Neural cell (in vitro differentiated cells): ENCODE results near the gene IL17REL. TPM values are rescaled to one million over a fixed set of nuclear protein-coding genes. Genes with fewer than 3 reads are reported as not detected.
A peak's percentile ranks its signal among the peaks of the same experiment; 100 is the strongest.

Source experiments
- H2AFZ ChIP-seq: fragments of 200-600, 300-800 bp; sonication (generic), shearing (Covaris generic); 2 replicates; pipeline ENCODE4 v1.6.0; 2014; ENCODE audit warnings: low read depth, mild to moderate bottlenecking, antibody characterized with exemption, low read length, moderate library complexity
- H3F3A ChIP-seq: fragments of 200-600 bp; shearing (Covaris generic); 2 replicates; pipeline ENCODE4 v1.6.1; 2016; ENCODE audit warnings: mild to moderate bottlenecking, moderate library complexity, mixed read lengths, antibody characterized with exemption, low read length; ENCODE audit not compliant: insufficient read depth, poor library complexity, severe bottlenecking
- H3K27ac ChIP-seq: fragments of 200-600, 300-800 bp; sonication (generic), shearing (Covaris generic); 2 replicates; pipeline ENCODE4 v1.5.1; 2014; ENCODE audit warnings: mild to moderate bottlenecking, low read length, moderate library complexity
- H3K27me3 ChIP-seq: fragments of 300-800, 200-600 bp; sonication (generic), shearing (Covaris generic); 2 replicates; pipeline ENCODE4 v1.6.0; 2014; ENCODE audit warnings: mild to moderate bottlenecking, low read depth, low read length, moderate library complexity; ENCODE audit not compliant: insufficient read depth
- H3K36me3 ChIP-seq: fragments of 300-800, 200-600 bp; sonication (generic), shearing (Covaris generic); 2 replicates; pipeline ENCODE4 v1.5.1; 2014; ENCODE audit warnings: mild to moderate bottlenecking, antibody characterized with exemption, low read length, moderate library complexity; ENCODE audit not compliant: insufficient read depth
- H3K4me2 ChIP-seq: fragments of 300-800, 200-600 bp; sonication (generic), shearing (Covaris generic); 2 replicates; pipeline ENCODE4 v1.6.0; 2014; ENCODE audit warnings: mild to moderate bottlenecking, low read length
- H3K4me3 ChIP-seq: fragments of 300-800, 200-600 bp; sonication (generic), shearing (Covaris generic); 2 replicates; pipeline ENCODE4 v1.5.1; 2014; ENCODE audit warnings: mild to moderate bottlenecking, low read length, moderate library complexity
- H3K79me2 ChIP-seq: fragments of 200-600 bp; shearing (Covaris generic); replicated peaks from 2 replicates; pipeline ENCODE4 v1.6.0; 2014; ENCODE audit warnings: mild to moderate bottlenecking, low read length, moderate library complexity; ENCODE audit not compliant: insufficient read depth
- H3K9ac ChIP-seq: fragments of 300-800, 200-600 bp; sonication (generic), shearing (Covaris generic); 2 replicates; pipeline ENCODE4 v1.6.1; 2016; ENCODE audit warnings: mild to moderate bottlenecking, low read length, mixed read lengths
- H3K9me2 ChIP-seq: fragments of 200-600 bp; shearing (Covaris generic); 2 replicates; pipeline ENCODE4 v1.6.1; 2016; ENCODE audit warnings: mild to moderate bottlenecking, low read length, mixed read lengths; ENCODE audit not compliant: insufficient read depth
- H3K9me3 ChIP-seq: fragments of 200-600, 300-800 bp; sonication (generic), shearing (Covaris generic); 2 replicates; pipeline ENCODE4 v1.6.1; 2016; ENCODE audit warnings: mild to moderate bottlenecking, mixed run types, low read length, moderate library complexity, mixed read lengths
- H4K20me1 ChIP-seq: fragments of 200-600 bp; shearing (Covaris generic); 2 replicates; pipeline ENCODE4 v1.6.1; 2016; ENCODE audit warnings: mild to moderate bottlenecking, mixed run types; ENCODE audit not compliant: insufficient read depth
- EP300 ChIP-seq: fragments of 450-650 bp; conservative IDR thresholded peaks from 2 replicates; pipeline ENCODE4 v1.6.1; 2014; ENCODE audit warnings: antibody characterized with exemption, mild to moderate bottlenecking, moderate library complexity; ENCODE audit not compliant: poor library complexity, severe bottlenecking
- EZH2 ChIP-seq: fragments of 200-600, 300-800 bp; shearing (Covaris generic), sonication (generic); IDR thresholded peaks from 2 replicates; pipeline ENCODE4 v1.6.1; 2014; ENCODE audit warnings: antibody characterized with exemption, low read length, borderline replicate concordance, mild to moderate bottlenecking; ENCODE audit not compliant: insufficient read depth, poor library complexity, severe bottlenecking
- MXI1 ChIP-seq: fragments of 450-650 bp; conservative IDR thresholded peaks from 2 replicates; pipeline ENCODE4 v1.6.1; 2014; ENCODE audit warnings: antibody characterized with exemption, mild to moderate bottlenecking; ENCODE audit not compliant: poor library complexity, severe bottlenecking
- POLR2AphosphoS5 ChIP-seq: IDR thresholded peaks from 2 replicates; pipeline ENCODE4 v1.6.1; 2012
- RAD21 ChIP-seq: fragments of 450-650 bp; conservative IDR thresholded peaks from 2 replicates; pipeline ENCODE4 v1.6.1; 2014; ENCODE audit warnings: antibody characterized with exemption, mild to moderate bottlenecking, moderate library complexity
- SMC3 ChIP-seq: fragments of 450-650 bp; conservative IDR thresholded peaks from 2 replicates; pipeline ENCODE4 v1.6.1; 2014; ENCODE audit warnings: antibody characterized with exemption, mild to moderate bottlenecking, moderate library complexity; ENCODE audit not compliant: poor library complexity
- TAF1 ChIP-seq: IDR thresholded peaks from 2 replicates; pipeline ENCODE4 v1.6.1; 2012; ENCODE audit warnings: low read depth
- polyA plus RNA-seq: library from polyadenylated mRNA; depleted of rRNA; stranded (reverse); fragments of >200 nt; gene quantifications from 2 replicates; pipeline ENCODE4 v1.2.3, GENCODE V29; 2014
- TF ChIP-seq, protein P1 (sequence below): fragments of 450-650 bp; IDR thresholded peaks from 2 replicates; pipeline ENCODE4 v1.5.1; 2014; ENCODE audit warnings: antibody characterized with exemption, mild to moderate bottlenecking, moderate library complexity; ENCODE audit not compliant: poor library complexity, severe bottlenecking
- TF ChIP-seq, protein P2 (sequence below): IDR thresholded peaks from 2 replicates; pipeline ENCODE4 v1.6.1; 2012; ENCODE audit warnings: borderline replicate concordance

Gene IL17REL
- polyA plus RNA-seq, 1 donor from 2014 or later, result not detected

DNA sequence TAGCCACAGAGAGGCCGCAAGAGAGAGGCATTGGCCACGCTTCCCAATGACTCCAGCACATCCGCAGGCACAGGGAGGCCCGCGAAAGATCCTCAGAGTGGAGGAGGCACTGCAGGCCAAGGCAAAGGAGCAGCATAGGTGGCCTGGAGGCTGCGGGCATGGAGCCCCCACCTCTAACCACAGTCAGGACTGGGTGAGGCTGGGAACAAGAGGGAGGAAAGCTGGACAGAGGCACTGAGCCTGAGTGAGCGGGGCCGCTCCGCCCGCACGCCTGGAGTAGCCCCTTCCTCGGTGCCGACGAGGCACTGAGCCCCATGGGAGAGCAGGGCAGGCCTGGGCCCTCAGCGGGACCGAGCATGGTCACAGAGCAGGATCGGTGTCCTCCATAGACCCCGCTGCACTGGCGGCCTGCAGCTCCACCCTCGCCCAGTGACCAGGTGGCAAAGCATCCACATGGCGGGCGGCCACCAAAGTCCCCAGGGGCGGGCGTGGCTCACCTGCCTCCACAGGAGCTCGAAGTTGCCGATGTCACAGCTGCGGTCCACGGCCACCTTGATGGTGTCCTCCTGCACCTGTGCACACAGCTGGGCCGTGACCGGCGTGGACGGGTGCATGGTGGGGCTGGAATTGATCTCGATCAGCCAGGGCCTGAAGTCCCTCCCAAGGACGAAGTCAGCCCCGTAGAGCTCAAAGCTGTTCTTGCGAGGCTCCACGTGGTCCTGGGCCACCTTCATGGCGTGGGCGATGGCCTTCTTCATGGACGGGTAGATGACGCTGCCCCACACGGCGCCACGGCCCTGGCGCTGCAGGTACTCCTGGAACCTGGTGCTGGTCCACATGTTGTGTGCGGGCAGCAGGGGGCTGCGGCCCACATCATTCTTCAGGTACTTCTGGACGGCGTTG lies 18.9 kb upstream of the IL17REL start:
- Histone ChIP-seq H3F3A (no peaks in the 10 kb centered on the region), H3K9me2 (no peaks in the 10 kb centered on the region), H3K27me3 (peaks cover 7% of the 10 kb centered on the region), H3K4me2 (no peak overlapping the region), H3K27ac (no peak overlapping the region), H3K9me3 (no peaks in the 10 kb centered on the region), H2AFZ (no peak overlapping the region), H3K9ac (no peak overlapping the region), H4K20me1 (no peaks in the 10 kb centered on the region), H3K4me3 (no peak overlapping the region), H3K79me2 (no peaks in the 10 kb centered on the region), H3K36me3 (no peaks in the 10 kb centered on the region)
- TF ChIP-seq TAF1 (no peak), EZH2 (no peak), MXI1 (no peak), SMC3 (no peak), EP300 (no peak), RAD21 (no peak), POLR2AphosphoS5 (no peak)
- TF ChIP-seq, protein P1, sequence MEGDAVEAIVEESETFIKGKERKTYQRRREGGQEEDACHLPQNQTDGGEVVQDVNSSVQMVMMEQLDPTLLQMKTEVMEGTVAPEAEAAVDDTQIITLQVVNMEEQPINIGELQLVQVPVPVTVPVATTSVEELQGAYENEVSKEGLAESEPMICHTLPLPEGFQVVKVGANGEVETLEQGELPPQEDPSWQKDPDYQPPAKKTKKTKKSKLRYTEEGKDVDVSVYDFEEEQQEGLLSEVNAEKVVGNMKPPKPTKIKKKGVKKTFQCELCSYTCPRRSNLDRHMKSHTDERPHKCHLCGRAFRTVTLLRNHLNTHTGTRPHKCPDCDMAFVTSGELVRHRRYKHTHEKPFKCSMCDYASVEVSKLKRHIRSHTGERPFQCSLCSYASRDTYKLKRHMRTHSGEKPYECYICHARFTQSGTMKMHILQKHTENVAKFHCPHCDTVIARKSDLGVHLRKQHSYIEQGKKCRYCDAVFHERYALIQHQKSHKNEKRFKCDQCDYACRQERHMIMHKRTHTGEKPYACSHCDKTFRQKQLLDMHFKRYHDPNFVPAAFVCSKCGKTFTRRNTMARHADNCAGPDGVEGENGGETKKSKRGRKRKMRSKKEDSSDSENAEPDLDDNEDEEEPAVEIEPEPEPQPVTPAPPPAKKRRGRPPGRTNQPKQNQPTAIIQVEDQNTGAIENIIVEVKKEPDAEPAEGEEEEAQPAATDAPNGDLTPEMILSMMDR, result no peak
- TF ChIP-seq, protein P2, sequence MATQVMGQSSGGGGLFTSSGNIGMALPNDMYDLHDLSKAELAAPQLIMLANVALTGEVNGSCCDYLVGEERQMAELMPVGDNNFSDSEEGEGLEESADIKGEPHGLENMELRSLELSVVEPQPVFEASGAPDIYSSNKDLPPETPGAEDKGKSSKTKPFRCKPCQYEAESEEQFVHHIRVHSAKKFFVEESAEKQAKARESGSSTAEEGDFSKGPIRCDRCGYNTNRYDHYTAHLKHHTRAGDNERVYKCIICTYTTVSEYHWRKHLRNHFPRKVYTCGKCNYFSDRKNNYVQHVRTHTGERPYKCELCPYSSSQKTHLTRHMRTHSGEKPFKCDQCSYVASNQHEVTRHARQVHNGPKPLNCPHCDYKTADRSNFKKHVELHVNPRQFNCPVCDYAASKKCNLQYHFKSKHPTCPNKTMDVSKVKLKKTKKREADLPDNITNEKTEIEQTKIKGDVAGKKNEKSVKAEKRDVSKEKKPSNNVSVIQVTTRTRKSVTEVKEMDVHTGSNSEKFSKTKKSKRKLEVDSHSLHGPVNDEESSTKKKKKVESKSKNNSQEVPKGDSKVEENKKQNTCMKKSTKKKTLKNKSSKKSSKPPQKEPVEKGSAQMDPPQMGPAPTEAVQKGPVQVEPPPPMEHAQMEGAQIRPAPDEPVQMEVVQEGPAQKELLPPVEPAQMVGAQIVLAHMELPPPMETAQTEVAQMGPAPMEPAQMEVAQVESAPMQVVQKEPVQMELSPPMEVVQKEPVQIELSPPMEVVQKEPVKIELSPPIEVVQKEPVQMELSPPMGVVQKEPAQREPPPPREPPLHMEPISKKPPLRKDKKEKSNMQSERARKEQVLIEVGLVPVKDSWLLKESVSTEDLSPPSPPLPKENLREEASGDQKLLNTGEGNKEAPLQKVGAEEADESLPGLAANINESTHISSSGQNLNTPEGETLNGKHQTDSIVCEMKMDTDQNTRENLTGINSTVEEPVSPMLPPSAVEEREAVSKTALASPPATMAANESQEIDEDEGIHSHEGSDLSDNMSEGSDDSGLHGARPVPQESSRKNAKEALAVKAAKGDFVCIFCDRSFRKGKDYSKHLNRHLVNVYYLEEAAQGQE, result no peak

DNA sequence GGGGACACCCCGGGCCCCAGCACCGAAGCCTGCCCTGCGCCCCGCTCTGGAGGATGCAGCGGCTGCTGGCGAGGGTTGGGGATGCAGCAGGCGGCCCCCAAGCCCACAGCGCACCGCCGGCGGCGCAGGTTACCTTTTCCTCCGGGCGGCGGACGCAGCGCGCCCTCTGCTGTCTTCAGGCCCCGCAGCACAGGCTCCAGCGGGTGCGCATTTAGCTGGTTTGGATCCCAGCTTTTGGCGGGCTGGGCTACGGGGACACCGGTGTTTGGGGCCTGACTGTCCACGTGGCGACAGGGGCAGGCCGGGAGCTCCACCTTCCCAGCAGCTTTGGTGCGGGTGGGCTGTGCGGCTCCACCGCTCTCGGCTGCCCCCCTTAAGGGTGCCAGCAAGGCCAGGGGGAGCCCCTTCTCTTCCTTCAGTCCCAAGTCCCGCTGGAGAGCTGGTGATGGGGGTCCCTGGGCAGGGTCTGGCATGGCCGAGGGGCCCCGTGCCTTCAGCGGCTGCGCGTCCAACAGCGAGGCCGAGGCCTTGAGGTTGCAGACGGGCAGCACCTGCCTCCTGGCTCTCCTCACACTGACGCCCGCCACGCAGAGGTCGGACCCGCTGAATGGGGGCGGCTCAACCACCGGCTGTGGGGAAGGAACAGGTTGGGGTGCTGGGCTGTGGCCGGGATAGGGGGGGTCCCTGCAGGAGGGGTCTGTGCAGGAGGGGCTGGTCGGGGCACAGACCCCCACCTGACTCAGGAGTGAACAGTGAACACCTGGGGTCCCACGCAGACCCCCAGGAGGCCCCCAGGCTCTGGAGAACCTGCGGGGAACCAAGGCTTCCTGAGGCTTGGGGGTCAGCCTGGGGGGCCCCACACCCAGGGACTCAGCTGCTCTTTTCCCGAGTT lies 18.0 kb upstream of the IL17REL start:
- TF ChIP-seq, protein P1, result peak; percentile 96
- TF ChIP-seq POLR2AphosphoS5 (no peak), RAD21 (peak; percentile 94), SMC3 (peak; percentile 97)
- TF ChIP-seq, protein P2, result no peak
- Histone ChIP-seq H4K20me1 (no peaks in the 10 kb centered on the region), H3F3A (no peaks in the 10 kb centered on the region), H3K27ac (no peak overlapping the region), H3K36me3 (no peaks in the 10 kb centered on the region), H3K79me2 (no peaks in the 10 kb centered on the region), H3K4me2 (no peak overlapping the region), H3K27me3 (peaks cover 7% of the 10 kb centered on the region), H3K9ac (peak overlapping the region; percentile 44), H2AFZ (no peak overlapping the region), H3K4me3 (peak overlapping the region; percentile 63), H3K9me2 (no peaks in the 10 kb centered on the region), H3K9me3 (no peaks in the 10 kb centered on the region)
